ENCODE measurements around the gene CRYBA4. TPM values are rescaled to one million over a fixed set of nuclear protein-coding genes. Genes with fewer than 3 reads are reported as not detected.
"Not testable (repeated sequence)": the region's sequence is repeated elsewhere in the genome, so short reads cannot be mapped to it uniquely, and the experiment has no call there.

The CRYBA4 gene
- total RNA-seq, 3 donors from 2014 or later, result not detected

- Histone ChIP-seq H3K4me1 (no peaks in the 10 kb centered on the region), H3K9me3 (no peaks in the 10 kb centered on the region), H3K36me3 (no peaks in the 10 kb centered on the region), H3K27ac (no peak overlapping the region), H3K4me3 (no peak overlapping the region), H3K27me3 (peaks cover 0 to 11% of the 10 kb centered on the region in 2 donors)
- no peak for DNase-seq (ENCODE audit: low spot score in 2 of 2)
- intact Hi-C loops (cut with DNase I; ENCODE audit: low total_unique reads), result no loop called here
- TF ChIP-seq POLR2A (IDR thresholded peaks at IDR 0.05) (no peak), CTCF (IDR thresholded peaks at IDR 0.05) (no peak), POLR2AphosphoS5 (IDR thresholded peaks at IDR 0.05) (no peak)
These were observed 11.4 kb upstream of the CRYBA4 start for GRCh38 chr22:26610072-26610958.

GRCh38 chr22:26610996-26611395 lies 10.8 kb upstream of the CRYBA4 start:
- no peak for DNase-seq (ENCODE audit: low spot score in 2 of 2)
- Histone ChIP-seq H3K4me1 (no peaks in the 10 kb centered on the region), H3K36me3 (no peaks in the 10 kb centered on the region), H3K4me3 (no peak overlapping the region), H3K27ac (no peak overlapping the region), H3K27me3 (peaks cover 0 to 11% of the 10 kb centered on the region in 2 donors), H3K9me3 (no peaks in the 10 kb centered on the region)
- no peak for TF ChIP-seq CTCF (IDR thresholded peaks at IDR 0.05)
- no peak for TF ChIP-seq POLR2A (IDR thresholded peaks at IDR 0.05)
- intact Hi-C loops (cut with DNase I; ENCODE audit: low total_unique reads), result no loop called here

GRCh38 chr22:26612652-26613051 lies 9.1 kb upstream of the CRYBA4 start:
- intact Hi-C loops (cut with DNase I; ENCODE audit: low total_unique reads), result no loop called here
- no peak for DNase-seq (ENCODE audit: low spot score in 2 of 2)
- no peak for TF ChIP-seq CTCF (IDR thresholded peaks at IDR 0.05)
- Histone ChIP-seq H3K27me3 (peaks cover 0 to 11% of the 10 kb centered on the region in 2 donors), H3K4me3 (no peak overlapping the region), H3K9me3 (no peaks in the 10 kb centered on the region), H3K36me3 (no peaks in the 10 kb centered on the region), H3K27ac (no peak overlapping the region), H3K4me1 (no peaks in the 10 kb centered on the region)

GRCh38 chr22:26613753-26614152 lies 8.0 kb upstream of the CRYBA4 start:
- H3K9me3 ChIP-seq; intact Hi-C loops (cut with DNase I; ENCODE audit: low total_unique reads); H3K36me3 ChIP-seq; DNase-seq (ENCODE audit: low spot score in 2 of 2); H3K4me3 ChIP-seq; H3K4me1 ChIP-seq; H3K27ac ChIP-seq: not testable (repeated sequence)
- peaks cover 0 to 11% of the 10 kb centered on the region in 2 donors for H3K27me3 ChIP-seq

- Histone ChIP-seq H3K27me3 (peaks cover 0 to 11% of the 10 kb centered on the region in 2 donors), H3K4me1 (no peaks in the 10 kb centered on the region), H3K36me3 (no peaks in the 10 kb centered on the region), H3K4me3 (no peak overlapping the region), H3K27ac (no peak overlapping the region), H3K9me3 (no peaks in the 10 kb centered on the region)
- DNase-seq (ENCODE audit: low spot score in 2 of 2), result no peak
- TF ChIP-seq CTCF (IDR thresholded peaks at IDR 0.05), result no peak
- no peak for TF ChIP-seq POLR2A (IDR thresholded peaks at IDR 0.05)
- no peak for TF ChIP-seq POLR2AphosphoS5 (IDR thresholded peaks at IDR 0.05)
- intact Hi-C loops (cut with DNase I; ENCODE audit: low total_unique reads), result no loop called here
These were observed 7.4 kb upstream of the CRYBA4 start for GRCh38 chr22:26614322-26614721.
